IMR-90 (cell line): Measurements from ENCODE around the gene ITM2B. TPM values are rescaled to one million over a fixed set of nuclear protein-coding genes. Genes with fewer than 3 reads are reported as not detected.

ENCODE experiments used
- ATAC-seq: fragments of 200-7000 bp; cut with Tn5 transposase; 2 replicates; pipeline ENCODE4 v1.9.1; 2020; ENCODE audit warnings: low read depth, mild to moderate bottlenecking, moderate library complexity
- BruUV-seq: library from RNA; stranded (reverse); fragments of 400-500 nt; replicated peaks from 2 replicates; lab custom pipeline; 2021; lab: Mats Ljungman, UMichigan
- CTCF ChIA-PET: fragments of 300-600 bp; formaldehyde crosslinking; extraction: SDS; loops from one replicate; lab custom pipeline; 2021; ENCODE audit warnings: antibody characterized with exemption; lab: Yijun Ruan, JAX
- POLR2A ChIA-PET: fragments of 300-600 bp; sonication (Branson Sonifier 250); formaldehyde crosslinking; loops from one replicate; lab custom pipeline; 2022; ENCODE audit warnings: antibody characterized with exemption; ENCODE audit not compliant: unreplicated experiment; lab: Charles Lee
- DNase-seq: peaks from one replicate; pipeline ENCODE4 v3.0.0; 2013
- H2AFZ ChIP-seq: replicated peaks from 2 replicates; pipeline ENCODE3; 2013; ENCODE audit warnings: low read length, mild to moderate bottlenecking; ENCODE audit not compliant: poor library complexity
- H2AK5ac ChIP-seq: 2 replicates; pipeline ENCODE4 v1.6.1; 2013; ENCODE audit warnings: low read depth, low read length, inconsistent platforms
- H2AK9ac ChIP-seq: replicated peaks from 2 replicates; pipeline ENCODE3; 2013; ENCODE audit warnings: mild to moderate bottlenecking, low read depth, low read length, moderate library complexity; ENCODE audit not compliant: poor library complexity
- H2BK120ac ChIP-seq: 2 replicates; pipeline ENCODE4 v1.6.1; 2013; ENCODE audit warnings: low read depth, low read length, inconsistent platforms
- H2BK15ac ChIP-seq: 3 replicates; pipeline ENCODE4 v1.6.1; 2013; ENCODE audit warnings: low read depth, low read length, inconsistent platforms
- H2BK20ac ChIP-seq: 2 replicates; pipeline ENCODE4 v1.6.1; 2013; ENCODE audit warnings: low read depth, mild to moderate bottlenecking, inconsistent platforms, low read length, moderate library complexity
- H2BK5ac ChIP-seq: 2 replicates; pipeline ENCODE4 v1.6.1; 2013; ENCODE audit warnings: mild to moderate bottlenecking, low read depth, low read length, inconsistent platforms; ENCODE audit not compliant: poor library complexity, severe bottlenecking
- H3K14ac ChIP-seq: replicated peaks from 2 replicates; pipeline ENCODE4 v1.6.1; 2013; ENCODE audit warnings: low read depth, low read length, inconsistent platforms
- H3K18ac ChIP-seq: 2 replicates; pipeline ENCODE4 v1.6.1; 2013; ENCODE audit warnings: low read depth, low read length, control low read depth
- H3K23ac ChIP-seq: 2 replicates; pipeline ENCODE4 v1.6.1; 2013; ENCODE audit warnings: low read depth, low read length, inconsistent platforms
- H3K27ac ChIP-seq: 2 replicates; pipeline ENCODE4 v1.5.1; 2013; ENCODE audit warnings: mild to moderate bottlenecking, control low read depth, low read length; ENCODE audit not compliant: insufficient read depth
- H3K27me3 ChIP-seq: 2 replicates; pipeline ENCODE4 v1.6.1; 2013; ENCODE audit warnings: low read length; ENCODE audit not compliant: control insufficient read depth, insufficient read depth
- H3K36me3 ChIP-seq: 2 replicates; pipeline ENCODE4 v1.6.1; 2013; ENCODE audit warnings: low read length, mixed read lengths; ENCODE audit not compliant: control insufficient read depth, insufficient read depth
- H3K4ac ChIP-seq: 2 replicates; pipeline ENCODE4 v1.6.1; 2013; ENCODE audit warnings: low read depth, low read length, inconsistent platforms
- H3K4me1 ChIP-seq: 2 replicates; pipeline ENCODE4 v1.6.1; 2013; ENCODE audit warnings: low read length, mixed read lengths; ENCODE audit not compliant: control insufficient read depth, insufficient read depth
- H3K4me2 ChIP-seq: 2 replicates; pipeline ENCODE4 v1.6.1; 2013; ENCODE audit warnings: low read depth, mild to moderate bottlenecking, control low read depth, low read length, moderate library complexity
- H3K4me3 ChIP-seq: 2 replicates; pipeline ENCODE4 v1.5.1; 2013; ENCODE audit warnings: low read depth, mild to moderate bottlenecking, control low read depth, low read length, moderate library complexity; ENCODE audit not compliant: insufficient read depth
- H3K56ac ChIP-seq: 2 replicates; pipeline ENCODE4 v1.6.1; 2013; ENCODE audit warnings: low read length, inconsistent platforms; ENCODE audit not compliant: insufficient read depth; ENCODE audit errors: extremely low read depth
- H3K79me1 ChIP-seq, 2 experiments: 2 replicates each; pipeline ENCODE4 v1.6.1; 2013; ENCODE audit warnings: low read length in 2 of 2, inconsistent platforms in 1 of 2, low read depth in 1 of 2
- H3K9ac ChIP-seq: 2 replicates; pipeline ENCODE4 v1.6.1; 2013; ENCODE audit warnings: low read depth, low read length, control low read depth
- H3K9me1 ChIP-seq: 2 replicates; pipeline ENCODE4 v1.6.1; 2013; ENCODE audit warnings: low read length, inconsistent platforms; ENCODE audit not compliant: insufficient read depth
- H3K9me3 ChIP-seq: 2 replicates; pipeline ENCODE4 v1.6.1; 2013; ENCODE audit warnings: low read length; ENCODE audit not compliant: control insufficient read depth, insufficient read depth
- H4K20me1 ChIP-seq: 2 replicates; pipeline ENCODE4 v1.6.1; 2013; ENCODE audit warnings: low read length, inconsistent platforms; ENCODE audit not compliant: insufficient read depth
- H4K5ac ChIP-seq: 2 replicates; pipeline ENCODE4 v1.6.1; 2013; ENCODE audit warnings: mild to moderate bottlenecking, low read depth, low read length, control low read depth
- H4K8ac ChIP-seq, 2 experiments: 2 replicates each; pipeline ENCODE4 v1.6.1; 2013; ENCODE audit warnings: low read depth in 2 of 2, low read length in 2 of 2, control low read depth in 1 of 2, inconsistent platforms in 1 of 2
- H4K91ac ChIP-seq: 2 replicates; pipeline ENCODE4 v1.6.1; 2013; ENCODE audit warnings: low read depth, low read length, inconsistent platforms; ENCODE audit not compliant: insufficient read depth
- CTCF ChIP-seq: conservative IDR thresholded peaks from 2 replicates; pipeline ENCODE4 v1.5.1; 2012; ENCODE audit warnings: mild to moderate bottlenecking, low read depth, low read length, improper control_type of control experiment
- FOS ChIP-seq: fragments of 150-350 bp; IDR thresholded peaks from 2 replicates; pipeline ENCODE4 v1.6.1; 2016; ENCODE audit warnings: low read depth, low read length
- MAFK ChIP-seq: IDR thresholded peaks from 2 replicates; pipeline ENCODE4 v1.6.1; 2012; ENCODE audit warnings: low read depth, low read length, improper control_type of control experiment
- MXI1 ChIP-seq: IDR thresholded peaks from 2 replicates; pipeline ENCODE4 v1.6.1; 2012; ENCODE audit warnings: low read depth, mild to moderate bottlenecking, low read length, moderate library complexity, borderline replicate concordance
- NFE2L2 ChIP-seq: fragments of 150-350 bp; IDR thresholded peaks from 2 replicates; pipeline ENCODE4 v1.6.1; 2016; ENCODE audit warnings: low read depth, mild to moderate bottlenecking, low read length
- POLR2A ChIP-seq: IDR thresholded peaks from 2 replicates; pipeline ENCODE4 v1.6.1; 2012; ENCODE audit warnings: mild to moderate bottlenecking, low read depth, low read length
- RAD21 ChIP-seq: IDR thresholded peaks from 2 replicates; pipeline ENCODE4 v1.6.1; 2012; ENCODE audit warnings: low read length, improper control_type of control experiment
- RCOR1 ChIP-seq: IDR thresholded peaks from 2 replicates; pipeline ENCODE4 v1.6.1; 2012; ENCODE audit warnings: mild to moderate bottlenecking, low read length, improper control_type of control experiment; ENCODE audit not compliant: insufficient replicate concordance
- RFX5 ChIP-seq: IDR thresholded peaks from 2 replicates; pipeline ENCODE4 v1.8.0; 2012; ENCODE audit warnings: low read depth, mild to moderate bottlenecking, low read length, moderate library complexity
- SMC3 ChIP-seq: fragments of 150-350 bp; IDR thresholded peaks from 2 replicates; pipeline ENCODE4 v1.6.1; 2016; ENCODE audit warnings: low read depth, mild to moderate bottlenecking, antibody characterized with exemption, low read length, moderate library complexity
- USF2 ChIP-seq: fragments of 150-350 bp; IDR thresholded peaks from 2 replicates; pipeline ENCODE4 v1.6.1; 2017; ENCODE audit warnings: mild to moderate bottlenecking, antibody characterized with exemption, low read length, low read depth
- WGBS, 2 experiments: methylation state at CpG; one replicate each; pipeline versions ENCODE4 v1.1.5 to v1.1.7; 2013; ENCODE audit warnings: missing lambda C conversion rate in 2 of 2; ENCODE audit not compliant: insufficient read length in 1 of 2; ENCODE audit errors: extremely low coverage in 2 of 2; 5-methylcytosine and 5-hydroxymethylcytosine counted together
- dilution Hi-C: fragments of 300-500 bp; cut with HindIII; formaldehyde crosslinking; loops from one replicate; pipeline ENCODE4 v1.14.3; 2018; ENCODE audit warnings: low sequenced_read_pairs; ENCODE audit not compliant: unreplicated experiment
- in situ Hi-C: fragments of 300-500 bp; cut with MboI; formaldehyde crosslinking; loops from 3 replicates; pipeline ENCODE4 v1.14.3; 2019; ENCODE audit warnings: low sequenced_read_pairs, inconsistent platforms, mixed read lengths
- intact Hi-C: fragments of 100-400 bp; cut with micrococcal nuclease; formaldehyde crosslinking; loops from 2 replicates; pipeline ENCODE4 v1.10.0; 2022
- polyA plus RNA-seq, 3 experiments: library from polyadenylated mRNA; depleted of rRNA; stranded (reverse); fragments of >200 nt; gene quantifications; 2 replicates each; pipeline ENCODE4 v1.2.3, GENCODE V29; 2012; ENCODE audit warnings: low replicate concordance in 1 of 3
- total RNA-seq: library from RNA; depleted of rRNA; stranded (reverse); fragments of >200 nt; gene quantifications from 2 replicates; pipeline ENCODE4 v1.2.3, GENCODE V29; 2012
- TF ChIP-seq, protein P1 (sequence below): fragments of 150-350 bp; IDR thresholded peaks from 2 replicates; pipeline ENCODE4 v1.6.1; 2016; ENCODE audit warnings: low read depth, mild to moderate bottlenecking, low read length, moderate library complexity, borderline replicate concordance

The ITM2B gene
- total and polyA plus RNA-seq, 2 of the 4 experiments (the other 2 are of a cell fraction), result 51.1 to 158 TPM

DNA sequence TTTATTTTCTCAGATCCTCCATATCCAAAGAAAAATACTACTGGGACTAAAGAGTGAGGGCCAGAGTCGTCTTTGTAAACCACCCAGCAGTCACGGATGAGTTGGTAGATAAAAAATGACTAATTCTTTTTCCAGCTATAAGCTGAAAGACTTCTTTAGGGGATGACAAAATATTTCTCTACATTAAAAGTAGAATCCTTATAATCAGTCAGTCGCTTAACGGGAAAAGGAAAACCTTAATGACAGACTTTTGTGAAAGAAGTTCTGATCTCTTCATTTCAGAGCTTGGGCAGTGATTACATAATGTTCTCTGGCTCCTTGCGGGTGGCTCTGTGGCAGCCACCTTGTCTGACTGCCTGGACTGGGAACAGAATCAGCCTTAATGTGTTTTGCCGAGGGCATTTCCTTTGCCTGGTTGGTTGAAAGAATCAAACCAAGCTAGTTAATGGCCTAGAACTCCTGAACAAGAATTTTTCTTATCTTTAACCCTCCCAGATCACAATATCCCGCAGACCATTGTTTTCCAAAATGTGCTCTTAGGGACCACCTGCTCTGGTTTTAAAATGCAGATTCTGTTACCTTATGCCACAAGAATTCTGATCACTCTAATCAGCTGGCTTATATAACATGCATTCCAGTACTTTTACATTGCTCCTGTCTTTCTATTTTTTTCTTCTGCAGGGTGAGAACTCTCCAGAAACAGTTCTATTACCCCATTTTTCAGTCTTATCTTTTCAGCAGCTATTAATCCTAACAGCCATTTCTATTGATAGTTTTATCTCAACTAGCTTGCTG is 2.5 kb downstream of the ITM2B start:
- Histone ChIP-seq H3K18ac (no peak overlapping the region), H3K4ac (no peak overlapping the region), H2AK9ac (no peak overlapping the region), H3K56ac (no peak overlapping the region), H2BK15ac (no peak overlapping the region), H2BK120ac (no peak overlapping the region), H3K14ac (no peak overlapping the region), H4K8ac (no peak overlapping the region), H3K27me3 (0 out of 2 replicates have a peak, but pooled peaks cover 2% of the 10 kb centered on the region), H3K4me3 (peak overlapping the region; percentile 9; the same call in 1 of the 2 replicates), H2AK5ac (no peak overlapping the region), H3K79me1 (peaks cover 20 to 44% of the 10 kb centered on the region in 2 experiments), H2AFZ (no peak overlapping the region), H3K9me1 (peaks cover 6% of the 10 kb centered on the region; the same call in 1 of the 2 replicates), H2BK20ac (no peak overlapping the region), H3K4me2 (peak overlapping the region; percentile 90), H4K20me1 (peaks cover 14% of the 10 kb centered on the region; the same call in 1 of the 2 replicates), H3K23ac (peak overlapping the region; percentile 29; the same call in 1 of the 2 replicates), H2BK5ac (no peak overlapping the region), H3K27ac (no peak overlapping the region), H3K9ac (peak overlapping the region; percentile 24; the same call in 1 of the 2 replicates), H3K4me1 (peaks cover 8% of the 10 kb centered on the region), H4K91ac (no peak overlapping the region), H3K9me3 (peaks cover 3% of the 10 kb centered on the region; the same call in 1 of the 2 replicates), H3K36me3 (peaks cover 2% of the 10 kb centered on the region; the same call in 1 of the 2 replicates), H4K5ac (no peak overlapping the region)
- ChIA-PET CTCF (interaction anchor here (0.7 kb wide), 1 partner anchor 140 kb away, joined by 3 read pairs; no protein-coding TSS in a partner anchor), POLR2A (no interaction called here)
- BruUV-seq, result no TSS peak
- dilution Hi-C loops, result no loop called here
- in situ Hi-C loops, result no loop called here
- intact Hi-C loops, result loop anchor here (2.0 to 10.0 kb wide), 3 partner anchors 69 to 529 kb away; no protein-coding TSS in a partner anchor
- no peak for ATAC-seq
- TF ChIP-seq SMC3 (no peak), USF2 (no peak), POLR2A (no peak), CTCF (no peak), MXI1 (no peak), NFE2L2 (no peak), RFX5 (no peak), RAD21 (no peak), MAFK (no peak), RCOR1 (no peak), FOS (no peak)
- TF ChIP-seq, protein P1, sequence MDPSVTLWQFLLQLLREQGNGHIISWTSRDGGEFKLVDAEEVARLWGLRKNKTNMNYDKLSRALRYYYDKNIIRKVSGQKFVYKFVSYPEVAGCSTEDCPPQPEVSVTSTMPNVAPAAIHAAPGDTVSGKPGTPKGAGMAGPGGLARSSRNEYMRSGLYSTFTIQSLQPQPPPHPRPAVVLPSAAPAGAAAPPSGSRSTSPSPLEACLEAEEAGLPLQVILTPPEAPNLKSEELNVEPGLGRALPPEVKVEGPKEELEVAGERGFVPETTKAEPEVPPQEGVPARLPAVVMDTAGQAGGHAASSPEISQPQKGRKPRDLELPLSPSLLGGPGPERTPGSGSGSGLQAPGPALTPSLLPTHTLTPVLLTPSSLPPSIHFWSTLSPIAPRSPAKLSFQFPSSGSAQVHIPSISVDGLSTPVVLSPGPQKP, result no peak
- 55% methylated on average over 2 of the region's 7 CpGs; no CpG with 5 or more reads in 1 of the 2 experiments for whole genome bisulfite sequencing, 2 experiments
- no peak for DNase-seq
